Ascending aorta (tissue), 2 donors: ENCODE results near the gene ECSCR. TPM values are rescaled to one million over a fixed set of nuclear protein-coding genes. Genes with fewer than 3 reads are reported as not detected.

Experiments
- DNase-seq, 2 donors: peaks; one replicate each; pipeline ENCODE4 v3.0.0-alpha.2; 2019; ENCODE audit warnings: low spot score in 2 of 2
- H3K27ac ChIP-seq, 2 donors: fragments of 200-600 bp; sonication (generic); one replicate each; pipeline ENCODE4 v1.5.1; 2016 to 2017; ENCODE audit warnings: mild to moderate bottlenecking in 1 of 2
- H3K27me3 ChIP-seq: fragments of 200-600 bp; sonication (generic); one replicate; pipeline ENCODE4 v1.5.1; 2017
- H3K36me3 ChIP-seq, 2 donors: fragments of 200-600 bp; sonication (generic); one replicate each; pipeline ENCODE4 v1.5.1; 2016
- H3K4me1 ChIP-seq, 2 donors: fragments of 200-600 bp; sonication (generic); one replicate each; pipeline ENCODE4 v1.5.1; 2016 to 2017; ENCODE audit warnings: mild to moderate bottlenecking in 1 of 2
- H3K4me3 ChIP-seq, 2 donors: fragments of 200-600 bp; sonication (generic); one replicate each; pipeline ENCODE4 v1.5.1; 2016 to 2017; ENCODE audit warnings: mild to moderate bottlenecking in 1 of 2
- H3K9me3 ChIP-seq, 2 donors: fragments of 200-600 bp; sonication (generic); one replicate each; pipeline ENCODE4 v1.5.1; 2016
- intact Hi-C: fragments of 100-400 bp; cut with DNase I; formaldehyde crosslinking; loops from one replicate; pipeline ENCODE4 v1.15.1; 2023
- total RNA-seq: library from RNA; depleted of rRNA; stranded (reverse); fragments of >200 nt; gene quantifications from one replicate; pipeline ENCODE4 v1.1.0, GENCODE V29; 2016
- TF ChIP-seq, protein P1 (sequence below), 3 experiments: fragments of 200-600 bp in 2 of 3; fragments of 450-650 bp in 1 of 3; sonication (generic) in 2 of 3; IDR thresholded peaks; one replicate each; pipeline ENCODE4 v1.5.1; 2016 to 2019; ENCODE audit warnings: antibody characterized with exemption in 3 of 3, mild to moderate bottlenecking in 1 of 3, moderate library complexity in 1 of 3

The ECSCR gene
- total RNA-seq, 1 donor from 2014 or later, result 51.6 TPM

DNA sequence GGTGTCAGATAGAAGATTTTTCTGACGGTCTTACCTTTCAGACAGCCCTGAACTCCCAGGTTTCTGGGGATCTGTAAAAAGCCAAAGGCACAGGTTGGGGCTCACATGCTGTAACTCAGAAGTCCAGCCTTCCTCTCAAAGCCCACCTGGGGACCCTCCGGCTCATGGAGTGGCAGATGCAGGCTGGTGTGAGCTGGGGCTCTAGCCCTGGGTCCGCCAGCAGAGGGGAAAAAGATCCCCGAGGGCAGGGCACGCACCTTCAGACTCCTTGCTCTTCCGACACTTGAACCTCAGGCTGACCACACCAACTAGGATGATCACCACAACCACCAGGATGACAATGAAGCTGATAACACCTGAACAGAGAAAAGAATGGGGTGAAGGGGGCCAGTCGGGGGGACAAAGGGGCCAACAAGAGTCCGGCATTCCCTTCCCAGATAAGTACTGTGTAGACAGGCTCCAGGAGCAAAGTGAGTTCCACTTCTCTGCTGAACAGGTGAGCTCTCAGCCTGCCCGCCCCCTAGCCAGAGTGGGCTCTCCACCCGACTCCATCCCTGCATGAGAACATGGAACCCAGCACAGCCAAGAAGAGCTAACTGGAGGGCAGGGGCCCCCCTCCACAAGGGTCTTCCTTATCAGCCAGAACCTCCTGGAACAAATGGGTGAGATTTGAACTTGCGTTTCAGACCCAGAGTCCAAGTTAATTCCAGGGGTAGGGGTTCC lies 7.8 kb downstream of the ECSCR start:
- H3K36me3 ChIP-seq, result no peaks in the 10 kb centered on the region
- DNase-seq, result no peak
- H3K27ac ChIP-seq, result no peak overlapping the region
- H3K4me3 ChIP-seq, result no peak overlapping the region
- TF ChIP-seq, protein P1, sequence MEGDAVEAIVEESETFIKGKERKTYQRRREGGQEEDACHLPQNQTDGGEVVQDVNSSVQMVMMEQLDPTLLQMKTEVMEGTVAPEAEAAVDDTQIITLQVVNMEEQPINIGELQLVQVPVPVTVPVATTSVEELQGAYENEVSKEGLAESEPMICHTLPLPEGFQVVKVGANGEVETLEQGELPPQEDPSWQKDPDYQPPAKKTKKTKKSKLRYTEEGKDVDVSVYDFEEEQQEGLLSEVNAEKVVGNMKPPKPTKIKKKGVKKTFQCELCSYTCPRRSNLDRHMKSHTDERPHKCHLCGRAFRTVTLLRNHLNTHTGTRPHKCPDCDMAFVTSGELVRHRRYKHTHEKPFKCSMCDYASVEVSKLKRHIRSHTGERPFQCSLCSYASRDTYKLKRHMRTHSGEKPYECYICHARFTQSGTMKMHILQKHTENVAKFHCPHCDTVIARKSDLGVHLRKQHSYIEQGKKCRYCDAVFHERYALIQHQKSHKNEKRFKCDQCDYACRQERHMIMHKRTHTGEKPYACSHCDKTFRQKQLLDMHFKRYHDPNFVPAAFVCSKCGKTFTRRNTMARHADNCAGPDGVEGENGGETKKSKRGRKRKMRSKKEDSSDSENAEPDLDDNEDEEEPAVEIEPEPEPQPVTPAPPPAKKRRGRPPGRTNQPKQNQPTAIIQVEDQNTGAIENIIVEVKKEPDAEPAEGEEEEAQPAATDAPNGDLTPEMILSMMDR (IDR thresholded peaks at IDR 0.05), result no peak
- intact Hi-C loops, result no loop called here
- H3K4me1 ChIP-seq, result no peaks in the 10 kb centered on the region
- H3K9me3 ChIP-seq, result no peaks in the 10 kb centered on the region
- no peaks in the 10 kb centered on the region for H3K27me3 ChIP-seq

DNA sequence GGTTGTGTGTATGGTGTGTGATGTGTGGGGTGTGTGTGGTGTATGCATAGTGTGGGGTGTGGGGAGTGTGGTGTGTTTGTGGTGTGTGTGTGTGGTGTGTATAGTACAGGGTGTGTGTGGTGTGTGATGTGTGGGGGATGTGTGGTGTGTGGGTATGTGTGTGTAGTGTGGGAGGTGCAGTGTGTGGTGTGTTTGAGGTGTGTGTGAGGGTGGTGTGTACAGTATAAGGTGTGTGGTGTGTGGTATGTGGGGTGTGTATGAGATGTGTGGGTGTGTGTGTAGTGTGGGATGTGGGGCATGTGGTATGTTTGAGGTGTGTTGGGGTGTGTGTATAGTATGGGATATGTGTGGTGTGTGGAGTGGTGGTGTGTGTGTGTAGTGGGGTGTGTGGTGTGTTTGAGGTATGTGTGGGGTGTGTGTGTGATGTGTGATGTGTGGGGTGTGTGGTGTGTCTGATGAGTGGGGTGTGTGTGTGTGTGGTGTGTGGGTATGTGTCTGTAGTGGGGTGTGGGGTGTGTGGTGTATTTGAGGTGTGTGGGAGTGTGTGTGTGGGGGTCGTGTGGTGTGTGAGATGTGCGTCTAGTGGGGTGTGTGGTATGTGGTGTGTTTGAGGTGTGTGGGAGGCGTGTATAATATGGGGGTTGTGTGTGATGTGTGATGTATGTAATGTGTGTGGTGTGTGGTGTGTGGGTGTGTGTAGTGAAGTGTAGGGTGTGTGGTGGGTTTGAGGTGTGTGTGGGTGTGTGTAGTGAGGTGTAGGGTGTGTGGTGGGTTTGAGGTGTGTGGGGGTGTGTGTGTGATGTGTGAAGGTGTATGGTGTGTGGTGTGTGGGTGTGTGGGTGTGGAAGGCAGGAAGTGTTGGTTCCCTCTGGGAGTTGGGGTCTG lies 8.6 kb downstream of the ECSCR start:
- Histone ChIP-seq H3K4me3 (no peak overlapping the region), H3K27me3 (no peaks in the 10 kb centered on the region), H3K4me1 (no peaks in the 10 kb centered on the region), H3K36me3 (no peaks in the 10 kb centered on the region), H3K27ac (no peak overlapping the region), H3K9me3 (no peaks in the 10 kb centered on the region)
- no peak for DNase-seq
- TF ChIP-seq, protein P1 (IDR thresholded peaks at IDR 0.05), result no peak
- intact Hi-C loops, result no loop called here

DNA sequence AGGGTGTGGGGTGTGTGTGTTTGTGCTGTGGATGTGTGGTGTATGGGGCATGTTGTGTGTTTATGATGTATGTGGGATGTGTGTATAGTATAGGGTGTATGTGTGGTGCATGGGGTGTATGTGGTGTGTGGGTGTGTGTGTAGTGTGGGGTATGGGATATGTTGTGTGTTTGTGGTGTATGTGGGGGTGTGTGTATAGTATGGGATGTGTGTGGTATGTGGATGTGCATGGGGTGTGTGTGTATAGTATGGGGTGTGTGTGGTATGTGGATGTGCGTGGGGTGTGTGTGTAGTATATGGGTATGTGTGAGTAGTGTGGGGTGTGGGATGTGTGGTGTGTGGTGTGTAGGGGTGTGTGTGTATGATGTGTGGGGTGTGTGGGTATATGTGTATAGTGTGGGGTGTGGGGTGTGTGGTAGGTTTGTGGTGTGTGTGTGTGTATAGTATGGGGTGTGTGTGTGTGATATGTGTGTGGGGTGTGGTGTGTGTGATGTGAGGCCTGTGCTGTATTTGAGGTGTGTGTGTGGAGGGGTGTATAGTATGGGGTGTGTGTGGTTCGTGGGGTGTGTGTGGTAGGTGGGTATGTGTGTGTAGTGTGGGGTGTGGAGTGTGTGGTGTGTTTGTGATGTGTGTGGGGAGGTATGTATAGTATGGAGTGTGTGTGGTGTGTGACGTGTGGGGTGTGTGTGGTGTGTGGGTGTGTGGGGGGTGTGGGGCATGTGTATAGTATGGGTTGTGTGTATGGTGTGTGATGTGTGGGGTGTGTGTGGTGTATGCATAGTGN lies 10.5 kb downstream of the ECSCR start:
- H3K36me3 ChIP-seq, result no peaks in the 10 kb centered on the region
- H3K27ac ChIP-seq, result no peak overlapping the region
- TF ChIP-seq, protein P1 (IDR thresholded peaks at IDR 0.05), result no peak
- intact Hi-C loops, result no loop called here
- DNase-seq, result no peak
- H3K27me3 ChIP-seq, result no peaks in the 10 kb centered on the region
- H3K4me3 ChIP-seq, result no peak overlapping the region
- H3K4me1 ChIP-seq, result no peaks in the 10 kb centered on the region
- H3K9me3 ChIP-seq, result no peaks in the 10 kb centered on the region

DNA sequence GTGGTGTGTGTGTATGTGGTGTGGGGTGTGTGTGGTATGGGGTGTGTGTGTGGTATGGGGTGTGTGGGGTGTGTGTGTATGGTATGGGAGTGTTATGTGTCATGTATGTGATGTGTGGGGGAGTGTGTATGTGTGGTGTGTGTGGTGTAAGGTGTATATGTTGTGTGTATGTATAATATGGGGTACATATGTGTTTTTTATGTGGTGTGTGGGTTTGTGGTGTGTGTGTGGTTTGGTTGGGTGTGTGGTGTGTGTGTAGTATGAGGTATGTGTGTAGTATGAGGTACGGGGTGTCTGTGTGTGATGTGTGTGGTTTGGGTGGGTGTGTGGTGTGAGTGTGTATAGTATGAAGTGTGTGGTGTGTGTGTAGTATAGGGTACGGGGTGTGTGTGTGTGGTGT lies 11.4 kb downstream of the ECSCR start:
- Histone ChIP-seq H3K9me3 (no peaks in the 10 kb centered on the region), H3K4me1 (no peaks in the 10 kb centered on the region), H3K27ac (no peak overlapping the region), H3K27me3 (no peaks in the 10 kb centered on the region), H3K36me3 (no peaks in the 10 kb centered on the region), H3K4me3 (no peak overlapping the region)
- intact Hi-C loops, result no loop called here
- no peak for DNase-seq
- TF ChIP-seq, protein P1 (IDR thresholded peaks at IDR 0.05), result no peak

DNA sequence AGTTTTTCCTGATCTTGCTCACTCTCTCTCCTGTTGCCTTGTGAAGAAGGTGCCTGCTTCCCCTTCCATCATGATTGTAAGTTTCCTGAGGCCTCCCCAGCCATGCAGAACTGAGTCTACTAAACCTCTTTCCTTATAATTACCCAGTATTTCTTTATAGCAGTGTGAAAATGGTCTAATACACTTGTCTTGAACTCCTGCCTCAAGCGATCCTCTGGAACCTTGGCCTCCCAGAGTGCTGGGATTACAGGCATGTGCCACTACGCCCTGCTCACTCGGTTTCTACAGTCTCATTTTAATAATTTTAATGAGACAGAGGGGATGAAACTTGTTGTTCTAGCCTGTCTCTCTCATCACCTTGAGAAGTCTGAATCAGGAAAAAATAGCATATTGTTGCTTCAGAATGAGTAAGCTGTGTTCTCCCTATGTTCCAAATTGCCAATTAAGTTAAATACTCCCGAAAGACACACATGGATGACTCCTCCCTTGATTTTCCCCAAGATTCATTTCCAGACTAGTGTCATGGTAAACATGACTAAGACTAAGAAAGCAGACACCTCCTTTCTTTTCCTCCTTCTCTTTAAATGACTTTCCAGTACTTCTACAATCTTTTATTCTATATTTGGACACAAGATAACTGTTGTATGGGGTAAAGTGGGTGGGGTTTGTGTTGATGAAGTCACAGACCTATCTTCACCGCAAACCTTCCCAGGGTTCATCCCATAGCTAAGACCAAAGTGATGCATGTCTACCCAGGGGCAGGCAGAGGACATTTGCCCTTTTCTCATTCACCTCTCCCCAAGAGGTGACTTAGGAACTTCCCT lies 15.4 kb downstream of the ECSCR start:
- no peaks in the 10 kb centered on the region for H3K36me3 ChIP-seq
- no peak for DNase-seq
- no peaks in the 10 kb centered on the region for H3K9me3 ChIP-seq
- intact Hi-C loops, result no loop called here
- no peak overlapping the region for H3K27ac ChIP-seq
- H3K27me3 ChIP-seq, result no peaks in the 10 kb centered on the region
- no peak overlapping the region for H3K4me3 ChIP-seq
- TF ChIP-seq, protein P1 (IDR thresholded peaks at IDR 0.05), result no peak
- no peaks in the 10 kb centered on the region for H3K4me1 ChIP-seq
